Activated naive CD4-positive, alpha-beta T cell (primary cell): ENCODE data around the gene NFKBIZ.

Experiments
- DNase-seq, 4 experiments: peaks; one replicate each; lab custom pipeline; 2025; lab: John Stamatoyannopoulos, UW

The NFKBIZ gene, protein sequence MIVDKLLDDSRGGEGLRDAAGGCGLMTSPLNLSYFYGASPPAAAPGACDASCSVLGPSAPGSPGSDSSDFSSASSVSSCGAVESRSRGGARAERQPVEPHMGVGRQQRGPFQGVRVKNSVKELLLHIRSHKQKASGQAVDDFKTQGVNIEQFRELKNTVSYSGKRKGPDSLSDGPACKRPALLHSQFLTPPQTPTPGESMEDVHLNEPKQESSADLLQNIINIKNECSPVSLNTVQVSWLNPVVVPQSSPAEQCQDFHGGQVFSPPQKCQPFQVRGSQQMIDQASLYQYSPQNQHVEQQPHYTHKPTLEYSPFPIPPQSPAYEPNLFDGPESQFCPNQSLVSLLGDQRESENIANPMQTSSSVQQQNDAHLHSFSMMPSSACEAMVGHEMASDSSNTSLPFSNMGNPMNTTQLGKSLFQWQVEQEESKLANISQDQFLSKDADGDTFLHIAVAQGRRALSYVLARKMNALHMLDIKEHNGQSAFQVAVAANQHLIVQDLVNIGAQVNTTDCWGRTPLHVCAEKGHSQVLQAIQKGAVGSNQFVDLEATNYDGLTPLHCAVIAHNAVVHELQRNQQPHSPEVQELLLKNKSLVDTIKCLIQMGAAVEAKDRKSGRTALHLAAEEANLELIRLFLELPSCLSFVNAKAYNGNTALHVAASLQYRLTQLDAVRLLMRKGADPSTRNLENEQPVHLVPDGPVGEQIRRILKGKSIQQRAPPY

DNA sequence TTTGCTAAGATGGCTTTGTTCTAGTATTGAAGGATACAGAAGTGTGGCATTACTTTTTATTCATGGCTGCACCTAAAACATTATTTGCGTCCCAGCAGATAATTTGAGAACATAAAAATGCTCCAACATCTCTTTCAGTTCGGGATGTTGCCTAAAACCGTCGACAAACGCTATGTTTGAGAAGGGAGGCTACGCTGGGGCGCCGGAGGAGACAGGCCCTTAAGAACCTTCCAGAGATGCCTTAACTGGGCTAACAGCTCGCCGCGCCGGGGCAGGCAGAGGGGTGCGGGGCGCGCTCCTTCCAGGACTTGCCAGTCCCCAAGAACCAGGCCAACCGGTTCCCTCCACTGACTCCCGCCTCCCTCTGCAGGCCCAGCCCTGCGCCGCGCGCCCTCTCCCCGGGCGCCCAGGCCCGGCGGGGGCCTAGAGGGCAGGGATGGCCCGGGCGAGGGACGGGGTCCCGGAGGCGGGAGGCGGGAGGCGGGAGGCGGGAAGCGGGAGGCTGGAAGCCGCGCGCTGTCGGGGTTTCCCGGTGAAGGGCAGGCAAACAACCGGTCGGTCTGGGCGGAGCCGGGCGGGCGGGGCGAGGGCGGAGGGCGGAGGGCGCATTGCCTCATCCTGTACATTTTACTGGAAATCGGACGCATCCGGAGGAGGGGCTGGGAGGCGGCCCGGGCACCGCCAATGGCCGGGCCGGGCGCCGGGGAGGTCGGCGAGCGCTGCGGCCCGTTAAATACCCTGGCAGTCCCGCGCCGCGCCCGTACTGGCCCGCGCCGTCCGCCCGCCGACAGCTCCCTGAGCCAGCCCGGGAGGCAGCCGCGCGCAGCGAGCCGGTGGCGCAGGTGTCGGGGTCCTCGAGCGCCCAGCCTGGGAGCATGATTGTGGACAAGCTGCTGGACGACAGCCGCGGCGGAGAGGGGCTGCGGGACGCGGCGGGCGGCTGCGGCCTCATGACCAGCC lies at the start of gene NFKBIZ:
Gene NFKBIZ, plus strand, starts transcription at position 761 of the 960 bp plus-strand sequence. Its CDS starts 115 bp downstream, at position 876.
- DNase-seq = peak; percentile 66 to 92 (median 85)

DNA sequence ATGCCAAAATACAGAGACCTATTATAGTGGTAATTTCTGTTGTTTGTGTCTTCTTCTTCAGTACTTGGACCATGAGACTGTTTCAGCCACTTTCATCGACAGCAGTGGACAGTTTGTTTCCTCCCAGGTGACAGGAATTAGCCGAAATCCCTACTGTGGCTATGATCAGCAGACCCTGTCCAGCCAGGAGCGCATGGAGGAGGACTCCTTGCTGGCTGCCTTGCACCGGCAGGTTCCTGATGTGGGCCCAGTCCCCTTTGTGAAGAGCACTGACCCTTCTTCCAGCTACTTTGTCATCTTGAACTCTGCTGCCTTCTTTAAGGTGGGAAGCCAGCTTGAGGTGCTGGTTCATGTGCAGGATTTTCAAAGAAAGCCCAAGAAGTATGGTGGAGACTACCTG lies 48.1 kb upstream of the NFKBIZ start:
- no peak for DNase-seq

DNA sequence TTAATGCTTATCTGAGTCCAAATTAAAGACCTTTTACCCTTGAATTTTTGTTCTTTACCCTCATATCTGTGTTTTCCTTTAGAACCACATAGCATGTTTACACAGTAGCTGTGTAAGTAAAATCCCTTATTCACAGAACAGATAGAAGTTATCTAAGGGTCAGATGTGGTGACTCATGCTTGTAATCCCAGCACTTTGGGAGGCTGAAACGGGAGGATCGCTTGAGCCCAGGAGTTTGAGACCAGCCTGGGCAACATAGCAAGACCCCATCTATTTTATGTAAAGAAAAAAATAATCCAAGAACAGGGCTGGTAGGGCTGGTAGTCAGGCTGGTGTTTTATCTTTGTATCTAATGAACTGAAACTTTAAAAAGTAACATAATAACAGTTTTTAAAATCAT lies 47.1 kb upstream of the NFKBIZ start:
- DNase-seq = no peak

DNA sequence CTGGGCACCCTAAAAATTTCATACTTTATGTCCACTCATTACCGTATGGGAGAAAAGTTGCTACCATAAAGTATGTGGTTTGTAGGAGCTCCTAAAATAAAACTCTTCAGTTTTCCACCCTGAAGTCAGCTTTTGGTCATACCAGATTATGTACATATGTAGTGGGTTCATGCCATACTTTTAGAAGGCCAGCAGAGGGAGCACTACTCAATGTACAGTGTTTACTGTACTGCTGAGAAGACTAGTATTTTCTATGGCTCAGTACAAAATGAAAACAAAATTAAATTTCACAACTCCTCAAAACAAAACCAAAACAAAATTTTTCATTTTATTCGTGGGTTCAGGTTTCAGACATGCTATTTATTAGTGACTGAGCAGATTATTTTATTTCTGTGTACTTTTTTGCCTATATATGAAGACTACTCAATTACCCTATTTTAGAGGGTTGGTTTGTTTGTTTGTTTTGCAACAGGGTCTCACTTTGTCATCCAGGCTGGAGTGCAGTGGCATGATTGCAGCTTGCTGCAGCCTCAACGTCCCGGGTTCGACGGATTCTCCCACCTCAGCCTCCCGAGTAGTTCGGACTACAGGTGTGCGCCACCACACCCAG lies 46.0 kb upstream of the NFKBIZ start:
- peak in 1 of 4 experiments; percentile 18 for DNase-seq

DNA sequence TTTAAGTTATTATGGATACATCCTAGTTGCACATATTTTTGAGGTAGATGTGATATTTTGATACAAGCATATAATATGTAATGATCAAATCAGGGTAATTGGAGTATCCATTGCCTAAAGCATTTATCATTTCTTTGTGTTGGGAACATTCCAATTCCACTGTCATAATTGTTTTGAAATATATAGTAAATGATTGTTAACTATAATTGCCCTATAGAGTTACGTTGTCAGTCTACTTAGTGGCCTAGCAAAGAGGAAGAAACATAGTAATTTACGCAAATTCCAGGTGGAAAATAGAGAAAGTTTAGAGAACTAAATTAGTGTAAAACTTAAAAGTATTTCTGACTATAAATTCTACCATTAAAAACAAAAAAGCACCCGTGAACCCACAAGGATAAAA lies 45.4 kb upstream of the NFKBIZ start:
- DNase-seq = no peak

DNA sequence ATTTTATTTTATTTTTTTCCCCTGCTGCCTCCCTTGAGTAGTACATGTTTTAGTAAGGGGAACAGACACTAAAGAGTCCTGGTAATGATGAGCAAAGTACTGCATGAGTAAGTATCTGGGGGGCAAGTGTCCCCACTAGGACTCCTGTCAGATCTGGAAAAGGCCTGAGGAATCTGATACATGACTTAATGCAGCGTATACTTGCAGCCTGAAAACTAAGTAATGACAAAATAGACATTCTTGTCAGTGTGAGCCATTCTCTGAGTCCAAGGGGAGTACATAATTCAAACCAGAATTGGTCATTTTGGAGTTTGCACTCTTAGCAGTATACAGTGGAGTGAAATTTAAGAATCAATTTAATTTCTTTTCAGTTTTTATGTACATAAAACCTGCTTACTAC lies 42.8 kb upstream of the NFKBIZ start:
- no peak for DNase-seq

DNA sequence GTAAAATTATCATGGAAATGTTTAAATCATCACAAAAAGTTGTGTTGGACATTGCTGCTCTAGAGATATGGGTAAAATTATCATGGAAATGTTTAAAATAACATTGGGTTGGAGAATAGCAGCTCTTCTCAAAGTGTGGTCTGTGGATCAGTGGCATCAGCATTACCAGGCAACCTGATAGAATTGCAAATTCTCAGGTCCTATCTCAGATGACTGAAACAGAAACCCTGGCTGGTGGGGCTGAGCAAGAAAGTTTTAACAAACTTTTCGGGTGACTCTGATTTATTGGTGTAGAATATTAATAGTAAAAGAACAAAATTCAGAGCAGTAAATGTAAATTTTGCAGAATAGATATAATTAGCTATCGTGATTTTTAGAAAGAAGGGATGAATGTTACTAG lies 41.4 kb upstream of the NFKBIZ start:
- no peak for DNase-seq

DNA sequence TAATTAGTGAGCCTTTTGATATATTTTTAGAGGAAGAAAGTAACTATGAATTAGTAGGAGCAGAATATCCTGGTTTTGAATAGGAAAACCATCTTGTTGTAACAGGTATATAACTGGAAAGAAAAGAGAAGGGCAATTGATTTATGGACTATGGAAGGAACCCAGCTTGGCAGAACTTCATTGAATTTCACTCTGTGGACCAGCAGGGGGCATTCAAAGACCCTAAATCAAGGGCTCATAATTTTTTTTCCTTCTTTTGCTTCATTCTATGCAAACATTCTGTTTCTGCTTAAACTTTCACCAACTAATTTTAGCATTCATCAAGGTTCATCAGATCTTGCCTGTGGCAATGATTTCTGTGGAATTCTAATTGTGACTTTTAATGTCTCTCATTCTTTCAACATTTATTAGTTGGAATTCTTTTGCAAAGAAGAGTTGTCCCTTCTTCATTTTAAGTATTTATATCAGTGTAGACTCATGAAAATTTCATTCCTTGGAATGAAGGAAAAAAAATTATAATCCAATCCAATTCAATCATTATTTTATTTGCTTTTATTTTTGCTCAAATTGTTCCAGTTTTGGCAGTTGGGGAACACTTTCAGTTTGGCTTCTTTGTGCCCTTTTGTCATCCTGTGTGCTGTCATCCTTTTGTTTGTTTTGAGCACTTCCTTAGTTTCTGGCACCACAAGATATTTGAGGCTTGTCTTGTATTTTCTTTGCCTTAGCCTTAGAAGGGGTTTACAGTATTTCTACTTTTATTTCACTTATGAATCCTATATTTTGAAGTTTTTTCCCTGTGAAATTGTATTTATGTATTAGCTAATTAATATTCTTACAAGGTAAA lies 39.9 kb upstream of the NFKBIZ start:
- no peak for DNase-seq

DNA sequence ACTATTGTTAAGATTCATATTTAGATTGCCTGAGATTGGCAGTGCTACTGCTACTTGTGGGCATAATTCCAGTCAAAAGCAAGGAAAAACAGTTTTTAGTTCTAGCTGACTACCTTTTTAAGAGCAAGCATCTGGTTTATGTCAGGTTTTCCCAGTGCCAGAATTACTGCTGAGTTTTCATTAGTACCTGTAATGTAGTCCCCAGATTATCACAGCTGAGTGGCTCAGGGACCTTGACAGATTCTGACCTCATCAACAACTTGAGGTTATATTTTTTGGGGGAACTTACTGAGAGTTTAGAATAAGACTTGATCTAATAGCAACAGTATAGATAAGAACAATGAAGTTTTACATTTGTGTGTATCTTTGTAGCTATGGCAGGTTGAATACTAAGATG lies 39.3 kb upstream of the NFKBIZ start:
- no peak for DNase-seq

DNA sequence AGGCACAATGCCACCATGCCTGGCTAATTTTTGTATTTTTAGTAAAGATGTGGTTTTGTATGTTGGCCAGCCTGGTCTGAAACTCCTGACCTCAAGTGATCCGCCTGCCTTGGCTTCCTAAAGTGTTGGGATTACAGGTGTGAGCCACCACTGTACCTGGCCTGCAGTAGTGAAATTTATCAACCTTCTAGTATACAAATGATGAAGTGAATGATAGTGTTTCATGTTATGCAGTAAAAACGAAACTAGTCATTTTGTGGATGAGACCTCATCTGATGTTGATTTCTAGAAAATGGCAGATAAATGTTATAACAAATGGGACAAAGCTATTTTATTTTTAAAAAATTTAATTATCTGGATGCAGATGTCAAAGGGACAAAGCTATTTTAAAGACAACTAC lies 37.4 kb upstream of the NFKBIZ start:
- no peak for DNase-seq

DNA sequence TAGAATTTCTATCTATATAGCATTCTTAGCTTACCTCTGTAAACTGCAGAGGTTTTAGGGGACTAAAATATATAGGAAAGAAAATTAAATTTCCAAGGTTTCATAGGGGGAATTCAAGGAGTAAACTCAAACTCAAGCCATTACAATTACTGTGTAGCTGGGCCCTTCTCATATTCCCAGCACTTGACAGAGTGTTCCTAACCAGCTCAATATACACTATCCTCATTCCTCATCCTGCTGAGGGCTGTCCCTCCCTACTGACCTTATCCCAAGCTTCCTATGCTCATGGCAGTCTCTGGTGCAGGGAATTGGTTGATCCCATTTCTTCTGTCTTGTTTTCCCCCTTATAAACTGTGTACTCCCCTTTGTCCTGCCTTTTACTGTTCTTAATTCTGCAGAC lies 36.4 kb upstream of the NFKBIZ start:
- DNase-seq = no peak

DNA sequence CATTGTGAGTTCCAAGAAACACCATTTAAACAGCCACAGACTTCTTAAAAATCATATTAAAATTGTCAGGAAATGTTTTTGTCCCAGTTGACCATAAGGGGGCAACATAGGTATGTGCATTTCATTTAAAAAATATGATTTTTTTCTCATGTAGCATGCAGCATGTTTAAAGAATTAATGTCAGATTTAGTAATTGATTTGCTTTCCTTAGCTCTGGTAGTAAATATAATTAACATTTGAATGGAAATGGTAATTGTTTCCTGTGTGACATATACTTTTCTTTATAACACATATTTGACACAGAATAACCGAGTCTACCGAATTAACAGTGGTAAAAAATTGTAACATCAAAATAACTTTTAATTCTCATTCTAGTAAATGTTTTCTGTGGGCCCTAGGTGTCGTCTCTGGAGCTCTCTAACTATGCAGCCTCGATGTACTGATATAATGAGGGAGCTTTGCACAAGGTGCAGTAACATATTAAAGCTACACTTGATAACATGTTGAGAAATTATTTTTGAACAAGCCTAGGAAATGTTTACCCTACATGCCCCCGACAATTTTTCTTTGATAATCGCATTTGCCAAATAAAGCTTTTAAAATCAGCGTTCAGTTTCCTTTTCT lies 35.4 kb upstream of the NFKBIZ start:
- no peak for DNase-seq

DNA sequence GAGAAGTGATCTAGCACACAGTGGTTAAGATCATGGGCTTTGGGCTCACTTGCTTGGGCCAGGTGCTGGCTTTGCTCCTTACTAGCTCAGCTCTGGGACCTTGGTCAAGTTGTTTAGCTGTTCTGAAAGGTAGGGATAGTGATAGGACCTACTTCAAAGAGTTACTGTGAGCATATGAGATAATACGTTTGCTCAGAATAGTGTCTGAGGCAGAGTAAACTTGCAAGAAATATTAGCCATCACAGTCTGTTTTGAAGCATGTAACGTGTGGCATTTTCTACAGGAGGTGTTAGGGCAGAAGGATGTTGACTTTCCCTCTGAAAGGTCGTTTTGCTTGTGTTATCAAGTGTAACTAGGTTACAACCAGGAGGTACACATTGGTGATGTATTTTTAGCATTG lies 34.5 kb upstream of the NFKBIZ start:
- no peak for DNase-seq

DNA sequence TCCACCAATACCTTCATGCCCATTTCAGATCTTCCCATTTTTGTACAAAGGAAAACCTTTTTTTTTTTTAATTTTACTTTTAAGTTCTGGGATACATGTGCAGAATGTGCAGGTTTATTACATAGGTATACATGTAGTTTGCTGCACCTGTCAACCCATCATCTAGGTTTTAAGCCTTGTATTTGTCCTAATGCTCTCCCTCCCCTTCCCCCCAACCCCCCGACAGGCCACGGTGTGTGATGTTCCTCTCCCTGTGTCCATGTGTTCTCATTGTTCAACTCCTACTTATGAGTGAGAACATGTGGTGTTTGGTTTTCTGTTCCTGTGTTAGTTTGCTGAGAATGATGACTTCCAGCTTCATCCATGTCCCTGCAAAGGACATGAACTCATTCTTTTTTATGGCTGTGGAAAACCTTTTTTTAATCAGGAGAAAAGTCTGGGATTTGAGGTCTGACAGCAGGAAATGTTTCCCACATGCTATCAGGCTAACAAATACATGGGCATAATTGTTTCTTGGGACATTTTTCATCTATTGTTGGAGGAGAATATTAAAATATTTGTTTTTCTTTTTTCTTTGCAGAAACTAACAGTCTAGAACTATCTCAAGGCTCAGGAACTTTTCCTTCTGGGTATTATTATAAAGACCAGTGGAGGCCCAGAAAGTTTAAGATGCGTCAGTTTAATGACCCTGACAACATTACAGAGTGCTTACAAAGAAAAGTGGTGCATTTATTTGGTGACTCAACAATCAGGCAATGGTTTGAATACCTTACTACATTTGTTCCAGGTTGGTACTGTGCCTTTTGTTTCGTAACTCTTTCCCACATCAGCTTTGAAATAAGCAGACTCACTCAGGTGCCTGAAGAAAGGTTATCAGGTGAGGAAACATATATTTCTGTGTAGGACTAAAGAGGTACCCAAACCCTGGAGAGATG lies 32.8 kb upstream of the NFKBIZ start:
- DNase-seq = no peak

DNA sequence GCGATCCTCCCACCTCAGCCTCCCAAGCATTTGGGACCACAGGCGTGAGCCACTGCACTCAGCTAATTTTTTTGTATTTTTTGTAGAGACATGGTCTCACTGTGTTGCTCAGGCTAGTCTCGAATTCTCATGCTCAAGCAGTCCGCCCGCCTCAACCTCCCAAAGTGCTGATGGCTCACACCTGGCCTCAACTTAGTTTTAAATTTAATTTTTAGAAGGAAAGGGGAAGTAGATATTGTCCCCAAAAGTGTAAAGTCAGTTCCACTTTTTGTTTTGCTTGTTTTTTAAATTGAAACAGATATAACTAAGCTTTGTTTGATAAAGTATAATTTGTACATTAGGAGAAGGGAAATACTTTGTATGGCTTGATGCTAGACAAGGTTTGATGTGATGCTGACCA lies 31.3 kb upstream of the NFKBIZ start:
- DNase-seq = no peak

DNA sequence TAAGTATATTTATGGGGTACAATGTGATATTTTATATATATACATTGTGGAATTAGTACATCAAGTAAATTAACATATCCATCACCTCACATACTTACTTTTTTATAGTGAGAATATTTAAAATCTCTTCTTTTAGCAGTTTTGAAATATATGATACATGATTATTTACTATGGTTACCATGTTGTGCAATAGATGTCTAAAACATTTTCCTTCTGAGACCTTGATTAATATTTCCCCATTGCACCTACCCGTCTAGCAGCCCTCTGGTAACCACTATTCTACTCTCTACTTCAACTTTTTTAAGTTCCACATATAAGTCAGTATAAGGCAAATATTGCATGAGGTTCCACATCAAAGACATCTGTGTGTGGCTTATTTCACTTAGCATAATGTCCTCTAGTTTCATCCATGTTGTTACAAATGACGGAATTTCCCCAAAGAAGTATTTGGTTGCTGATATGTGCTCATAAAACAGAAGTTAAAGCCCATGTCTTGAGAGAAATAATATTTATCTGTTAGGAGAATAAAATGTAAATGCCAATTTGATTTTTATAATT lies 29.6 kb upstream of the NFKBIZ start:
- no peak for DNase-seq

DNA sequence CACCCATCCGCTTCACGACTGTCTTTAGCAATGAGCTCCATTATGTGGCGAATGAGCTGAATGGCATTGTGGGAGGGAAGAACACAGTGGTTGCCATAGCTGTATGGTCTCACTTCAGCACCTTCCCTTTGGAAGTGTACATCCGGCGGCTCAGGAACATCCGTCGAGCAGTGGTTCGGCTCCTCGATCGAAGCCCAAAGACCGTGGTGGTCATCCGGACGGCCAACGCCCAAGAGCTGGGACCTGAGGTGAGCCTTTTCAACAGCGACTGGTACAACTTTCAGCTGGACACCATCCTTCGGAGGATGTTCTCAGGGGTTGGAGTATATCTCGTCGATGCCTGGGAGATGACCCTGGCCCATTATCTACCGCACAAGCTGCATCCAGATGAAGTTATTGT lies 27.8 kb upstream of the NFKBIZ start:
- no peak for DNase-seq

DNA sequence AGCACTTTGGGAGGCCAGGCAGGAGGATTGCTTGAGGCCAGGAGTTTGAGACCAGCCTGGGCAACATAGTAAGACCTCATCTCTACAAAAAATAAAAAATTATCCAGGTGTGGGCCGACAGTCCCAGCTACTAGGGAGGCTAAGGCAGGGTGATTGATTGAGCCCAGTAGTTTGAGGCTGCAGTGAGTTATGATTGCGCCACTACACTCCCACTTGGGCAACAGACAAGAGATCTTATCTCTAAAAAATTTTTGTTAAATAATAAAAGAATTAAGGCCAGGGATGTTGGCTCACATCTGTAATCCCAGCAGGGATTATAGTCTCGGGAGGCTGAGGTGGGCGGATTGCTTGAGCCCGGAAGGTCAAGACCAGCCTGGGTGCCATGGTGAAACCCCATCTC lies 25.8 kb upstream of the NFKBIZ start:
- no peak for DNase-seq

DNA sequence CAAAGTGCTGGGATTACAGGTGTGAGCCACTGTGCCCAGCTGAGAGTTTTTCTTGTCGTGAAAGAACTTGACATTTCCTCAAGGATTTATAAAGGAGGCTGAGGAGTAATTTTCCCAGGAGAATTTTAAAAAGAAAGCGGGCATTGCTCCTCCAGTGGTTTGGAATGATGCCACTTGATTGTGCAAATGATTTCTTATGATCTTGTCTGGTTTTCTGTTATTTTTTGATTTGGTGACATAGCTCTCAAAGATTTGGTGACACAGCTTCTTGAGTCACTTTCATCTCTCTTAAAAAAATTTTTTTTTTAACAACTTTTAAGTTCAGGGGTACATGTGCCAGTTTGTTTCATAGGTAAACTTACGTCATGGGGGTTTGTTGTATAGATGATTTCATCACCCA lies 24.6 kb upstream of the NFKBIZ start:
- DNase-seq = no peak
